ENCODE measurements around the gene INS. TPM values are rescaled to one million over a fixed set of nuclear protein-coding genes. Genes with fewer than 3 reads are reported as not detected.

Gene INS
- total and polyA plus RNA-seq, 2 of the 8 experiments (the other 6 are each of a cell fraction or from before 2014, with no cell fraction given) = not detected

DNA sequence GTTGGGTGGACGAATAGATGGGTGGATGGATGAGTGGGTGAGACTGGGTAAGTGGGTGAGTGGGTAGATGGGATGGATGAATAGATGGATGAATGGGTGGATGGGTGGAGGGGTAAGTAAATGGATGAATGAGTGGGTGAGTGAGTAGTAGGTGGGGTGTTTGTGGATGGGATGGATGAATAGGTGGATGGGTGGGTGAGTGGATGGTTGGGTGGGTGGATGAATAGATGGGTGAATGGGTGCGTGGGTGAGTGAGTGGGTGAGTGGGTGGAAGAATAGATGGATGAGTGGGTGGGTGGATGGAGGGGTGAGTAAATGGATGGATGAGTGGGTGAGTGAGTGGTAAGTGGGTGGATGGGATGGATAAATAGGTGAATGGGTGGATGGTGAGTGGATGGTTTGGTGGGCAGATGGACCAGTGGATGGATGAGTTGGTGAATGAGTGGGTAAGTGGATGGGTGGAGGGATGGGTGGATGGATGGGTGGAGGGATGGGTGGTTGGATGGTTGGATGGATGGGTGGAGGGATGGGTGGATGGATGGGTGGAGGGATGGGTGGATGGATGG lies 34.4 kb downstream of the INS start:
- H3K23me2 ChIP-seq (ENCODE audit: low read depth, low read length) = peaks cover 18% of the 10 kb centered on the region; the same call in 1 of the 2 replicates
- peak overlapping the region; percentile 69 for H3K56ac ChIP-seq (replicated peaks; ENCODE audit: insufficient read length, low read depth, low read length)
- H3K27ac ChIP-seq (ENCODE audit: low read depth, low read length) = no peak overlapping the region
- H2AFZ ChIP-seq (ENCODE audit: low read length) = no peak overlapping the region
- H3K4me3 ChIP-seq (ENCODE audit: extremely low read depth in 1 of 4, insufficient read depth in 2 of 4, low read depth in 3 of 4, low read length in 4 of 4) = no peak overlapping the region
- no peak for DNase-seq (ENCODE audit: low read depth in 1 of 2, low spot score in 2 of 2)
- CTCF ChIA-PET (ENCODE audit: partially characterized antibody) = no interaction called here
- no peak overlapping the region for H2BK15ac ChIP-seq (ENCODE audit: low read length)
- H4K8ac ChIP-seq (ENCODE audit: extremely low read depth, insufficient read depth, low read length) = no peak overlapping the region
- H4K20me1 ChIP-seq (replicated peaks in 1 of 2; ENCODE audit: control insufficient read depth in 1 of 2, insufficient read depth in 2 of 2, low read length in 2 of 2) = peaks cover 0 to 5% of the 10 kb centered on the region in 2 experiments
- H4K91ac ChIP-seq (replicated peaks; ENCODE audit: insufficient read length, low read length) = no peak overlapping the region
- H3K79me1 ChIP-seq (ENCODE audit: low read depth, low read length) = no peaks in the 10 kb centered on the region
- H3K9ac ChIP-seq (replicated peaks in 1 of 4; ENCODE audit: extremely low read depth in 1 of 4, low read depth in 3 of 4, low read length in 3 of 4) = no peak overlapping the region
- 56% methylated on average over 1 of the region's 2 CpGs; no CpG with 5 or more reads in 1 of the 2 experiments for WGBS, 2 experiments (ENCODE audit: extremely low coverage in 1 of 2, insufficient coverage in 1 of 2, insufficient read length in 1 of 2, insufficient replicate concordance in 2 of 2, low coverage in 1 of 2, low lambda C conversion rate in 2 of 2, missing lambda C conversion rate in 1 of 2)
- no peak overlapping the region for H4K5ac ChIP-seq (ENCODE audit: insufficient read length, low read depth, low read length)
- H3K4ac ChIP-seq (replicated peaks; ENCODE audit: insufficient read length, low read depth, low read length) = no peak overlapping the region
- no peaks in the 10 kb centered on the region for H3K79me2 ChIP-seq (ENCODE audit: control insufficient read depth in 1 of 2, insufficient read depth in 2 of 2, low read length in 2 of 2)
- H3K36me3 ChIP-seq (ENCODE audit: control insufficient read depth in 2 of 4, insufficient read depth in 4 of 4, low read length in 3 of 4) = no peaks in the 10 kb centered on the region
- no peaks in the 10 kb centered on the region for H3K9me3 ChIP-seq (ENCODE audit: insufficient read depth in 2 of 2, low read depth in 1 of 2, low read length in 1 of 2)
- no peak overlapping the region for H3K14ac ChIP-seq (ENCODE audit: insufficient read length)
- POLR2A ChIA-PET (ENCODE audit: partially characterized antibody) = no interaction called here
- no peak overlapping the region for H2BK5ac ChIP-seq (ENCODE audit: low read depth, low read length)
- TF ChIP-seq TEAD4 (IDR thresholded peaks at IDR 0.05; ENCODE audit: low read depth, low read length) (no peak), ASH2L (IDR thresholded peaks at IDR 0.05; ENCODE audit: low read length) (no peak), GTF2F1 (IDR thresholded peaks at IDR 0.05; ENCODE audit: borderline replicate concordance, low read depth, low read length) (no peak), FOSL1 (IDR thresholded peaks at IDR 0.05; ENCODE audit: insufficient read depth, low read depth, low read length) (no peak), TAF7 (optimal IDR thresholded peaks at IDR 0.05; ENCODE audit: borderline replicate concordance, low read depth, low read length) (no peak), CBX8 (IDR thresholded peaks at IDR 0.05; ENCODE audit: borderline replicate concordance, low read depth, low read length) (no peak), KDM4A (IDR thresholded peaks at IDR 0.05; ENCODE audit: low read depth, low read length, severe bottlenecking) (no peak), SIX5 (IDR thresholded peaks at IDR 0.05; ENCODE audit: low read depth, low read length) (no peak), CBX5 (IDR thresholded peaks at IDR 0.05; ENCODE audit: low read depth, low read length) (no peak), SP4 (IDR thresholded peaks at IDR 0.05; ENCODE audit: low read length) (no peak), CEBPB (IDR thresholded peaks at IDR 0.05; ENCODE audit: low read depth, low read length) (no peak), BACH1 (IDR thresholded peaks at IDR 0.05; ENCODE audit: low read length) (no peak)
- TF ChIP-seq, protein P1, sequence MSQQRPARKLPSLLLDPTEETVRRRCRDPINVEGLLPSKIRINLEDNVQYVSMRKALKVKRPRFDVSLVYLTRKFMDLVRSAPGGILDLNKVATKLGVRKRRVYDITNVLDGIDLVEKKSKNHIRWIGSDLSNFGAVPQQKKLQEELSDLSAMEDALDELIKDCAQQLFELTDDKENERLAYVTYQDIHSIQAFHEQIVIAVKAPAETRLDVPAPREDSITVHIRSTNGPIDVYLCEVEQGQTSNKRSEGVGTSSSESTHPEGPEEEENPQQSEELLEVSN (IDR thresholded peaks at IDR 0.05) = no peak
- TF ChIP-seq, protein P2, sequence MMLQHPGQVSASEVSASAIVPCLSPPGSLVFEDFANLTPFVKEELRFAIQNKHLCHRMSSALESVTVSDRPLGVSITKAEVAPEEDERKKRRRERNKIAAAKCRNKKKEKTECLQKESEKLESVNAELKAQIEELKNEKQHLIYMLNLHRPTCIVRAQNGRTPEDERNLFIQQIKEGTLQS (IDR thresholded peaks at IDR 0.05; ENCODE audit: insufficient read depth, low read depth, low read length) = no peak
- FAIRE-seq = no peak
- no peak overlapping the region for H3K23ac ChIP-seq (ENCODE audit: insufficient read length)
- peaks cover 0 to under 1% (median 0%) of the 10 kb centered on the region in 4 experiments; a peak in 1 of 7 replicates for H3K4me1 ChIP-seq (replicated peaks in 1 of 4; ENCODE audit: control insufficient read depth in 3 of 4, insufficient read depth in 4 of 4, low read length in 3 of 4)
- H2BK20ac ChIP-seq (ENCODE audit: low read length) = no peak overlapping the region
- H2AK5ac ChIP-seq (ENCODE audit: low read depth, low read length) = no peak overlapping the region
- H3K18ac ChIP-seq (ENCODE audit: extremely low read depth, low read length) = no peak overlapping the region
- H2BK120ac ChIP-seq (replicated peaks; ENCODE audit: low read depth, low read length) = no peak overlapping the region
- H2BK12ac ChIP-seq (ENCODE audit: low read depth, low read length) = no peak overlapping the region
- no peak overlapping the region for H3K4me2 ChIP-seq (ENCODE audit: insufficient read depth in 1 of 2, low read depth in 2 of 2, low read length in 2 of 2)
- H3K27me3 ChIP-seq (replicated peaks in 1 of 4; ENCODE audit: control insufficient read depth in 3 of 4, extremely low read depth in 1 of 4, insufficient read depth in 3 of 4, low read length in 3 of 4) = no peaks in the 10 kb centered on the region

All from H1 (cell line).